Cardiac fibroblast (primary cell): ENCODE data around the gene HOMER3.

Source experiments
- DNase-seq, 2 donors: peaks; one replicate each; pipeline versions ENCODE4 v3.0.0 to v3.0.0-alpha.2; 2010; ENCODE audit warnings: low read depth in 2 of 2
- H3K4me3 ChIP-seq, 2 donors: replicated peaks in 1 of 2; 1 replicate in 1 of 2; 2 replicates in 1 of 2; pipeline ENCODE4 v1.5.1; 2011; ENCODE audit warnings: low read depth in 2 of 2, low read length in 2 of 2, mild to moderate bottlenecking in 2 of 2, moderate library complexity in 1 of 2
- TF ChIP-seq, protein P1 (sequence below): IDR thresholded peaks from one replicate; pipeline ENCODE4 v1.5.1; 2011; ENCODE audit warnings: low read depth, mild to moderate bottlenecking, low read length, inconsistent platforms

HOMER3 gene

DNA sequence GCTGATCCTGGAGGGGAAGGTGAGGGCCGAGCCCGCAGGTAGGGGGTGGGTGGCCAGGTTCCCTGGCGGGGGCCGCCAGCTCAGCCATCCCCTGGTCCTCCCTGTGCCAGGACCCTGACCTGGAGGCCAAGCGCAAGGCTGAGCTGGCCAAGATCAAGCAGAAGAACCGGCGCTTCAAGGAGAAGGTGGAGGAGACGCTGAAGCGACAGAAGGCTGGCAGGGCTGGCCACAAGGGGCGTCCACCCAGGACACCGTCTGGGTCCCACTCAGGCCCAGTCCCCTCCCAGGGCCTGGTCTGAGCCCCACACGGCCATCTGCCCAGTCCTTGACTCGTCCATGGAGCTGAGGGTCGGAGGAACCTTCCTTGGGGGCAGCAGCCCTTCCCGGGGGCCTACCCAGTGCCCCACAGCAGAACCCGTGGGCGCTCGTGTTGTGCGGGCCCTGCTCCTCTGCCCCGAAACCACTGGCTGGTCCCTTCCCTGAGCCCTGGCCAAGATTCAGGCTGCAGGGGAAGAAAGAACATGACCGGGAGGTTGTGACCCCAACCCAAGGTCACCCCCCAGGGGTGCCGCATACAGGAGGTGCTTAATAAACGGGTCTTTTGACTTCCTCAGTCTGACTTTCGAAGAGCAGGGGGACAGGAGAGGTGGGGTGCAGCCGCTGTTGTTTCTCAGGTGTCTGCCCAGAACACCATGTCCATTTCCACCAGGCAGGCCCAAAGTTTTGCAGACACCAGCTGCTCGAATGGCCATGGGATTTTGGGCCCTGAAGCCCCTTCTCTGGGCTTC is 12.8 kb downstream of the HOMER3 start:
- H3K4me3 ChIP-seq = no peak overlapping the region
- TF ChIP-seq, protein P1, sequence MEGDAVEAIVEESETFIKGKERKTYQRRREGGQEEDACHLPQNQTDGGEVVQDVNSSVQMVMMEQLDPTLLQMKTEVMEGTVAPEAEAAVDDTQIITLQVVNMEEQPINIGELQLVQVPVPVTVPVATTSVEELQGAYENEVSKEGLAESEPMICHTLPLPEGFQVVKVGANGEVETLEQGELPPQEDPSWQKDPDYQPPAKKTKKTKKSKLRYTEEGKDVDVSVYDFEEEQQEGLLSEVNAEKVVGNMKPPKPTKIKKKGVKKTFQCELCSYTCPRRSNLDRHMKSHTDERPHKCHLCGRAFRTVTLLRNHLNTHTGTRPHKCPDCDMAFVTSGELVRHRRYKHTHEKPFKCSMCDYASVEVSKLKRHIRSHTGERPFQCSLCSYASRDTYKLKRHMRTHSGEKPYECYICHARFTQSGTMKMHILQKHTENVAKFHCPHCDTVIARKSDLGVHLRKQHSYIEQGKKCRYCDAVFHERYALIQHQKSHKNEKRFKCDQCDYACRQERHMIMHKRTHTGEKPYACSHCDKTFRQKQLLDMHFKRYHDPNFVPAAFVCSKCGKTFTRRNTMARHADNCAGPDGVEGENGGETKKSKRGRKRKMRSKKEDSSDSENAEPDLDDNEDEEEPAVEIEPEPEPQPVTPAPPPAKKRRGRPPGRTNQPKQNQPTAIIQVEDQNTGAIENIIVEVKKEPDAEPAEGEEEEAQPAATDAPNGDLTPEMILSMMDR = no peak
- DNase-seq = no peak

DNA sequence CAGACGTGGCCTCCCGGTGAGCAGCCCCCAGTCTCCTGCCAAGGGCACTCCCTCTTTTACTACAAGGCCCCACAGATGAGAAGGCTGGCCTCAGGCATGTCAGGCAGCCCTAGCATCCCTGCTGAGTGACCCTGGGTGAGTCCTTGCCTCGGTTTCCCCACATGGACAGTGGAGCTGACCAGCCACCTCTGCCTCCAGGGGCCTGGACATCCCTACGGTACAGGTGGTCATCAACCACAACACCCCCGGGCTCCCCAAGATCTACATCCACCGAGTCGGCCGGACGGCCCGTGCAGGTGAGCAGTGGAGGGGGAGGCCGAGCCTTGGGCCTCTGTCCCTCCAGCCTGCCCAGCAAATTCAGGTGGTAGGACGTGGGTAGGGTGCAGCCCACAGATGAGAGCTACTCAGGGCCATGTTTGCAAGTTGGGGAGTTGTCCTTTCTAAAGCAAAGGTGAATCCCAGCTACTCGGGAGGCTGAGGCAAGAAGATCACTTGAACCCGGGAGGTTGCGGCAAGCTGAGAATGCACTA is 16.3 kb downstream of the HOMER3 start:
- TF ChIP-seq, protein P1 = no peak
- H3K4me3 ChIP-seq = no peak overlapping the region
- no peak for DNase-seq

DNA sequence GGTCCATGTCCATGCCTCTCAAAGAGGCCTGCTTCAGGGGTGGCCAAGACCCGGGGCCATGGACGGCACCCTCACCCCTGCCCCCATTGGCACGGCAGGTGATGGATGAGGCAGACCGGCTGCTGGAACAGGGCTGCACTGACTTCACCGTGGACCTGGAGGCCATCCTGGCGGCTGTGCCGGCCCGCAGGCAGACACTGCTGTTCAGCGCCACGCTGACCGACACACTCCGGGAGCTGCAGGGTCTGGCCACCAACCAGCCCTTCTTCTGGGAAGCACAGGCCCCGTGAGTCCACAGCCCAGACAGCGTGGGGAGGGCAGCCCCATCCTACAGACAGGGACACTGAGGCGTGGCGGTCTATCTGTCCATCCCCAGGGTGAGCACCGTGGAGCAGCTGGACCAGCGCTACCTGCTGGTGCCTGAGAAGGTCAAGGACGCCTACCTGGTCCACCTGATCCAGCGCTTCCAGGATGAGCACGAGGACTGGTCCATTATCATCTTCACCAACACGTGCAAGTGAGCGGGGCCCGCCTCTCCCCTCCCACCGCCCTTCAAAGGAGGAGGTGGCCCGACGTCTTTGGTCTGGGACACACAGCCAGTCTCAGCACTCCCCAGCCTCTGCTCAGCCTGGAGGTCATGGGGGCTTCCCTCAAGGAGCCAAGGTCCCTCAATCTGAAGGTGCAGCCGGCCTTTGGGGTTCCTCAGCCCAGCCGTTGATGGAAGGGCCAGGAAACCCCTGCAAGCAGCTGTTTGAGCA is 18.6 kb downstream of the HOMER3 start:
- DNase-seq = no peak
- no peak overlapping the region for H3K4me3 ChIP-seq
- TF ChIP-seq, protein P1 = no peak

DNA sequence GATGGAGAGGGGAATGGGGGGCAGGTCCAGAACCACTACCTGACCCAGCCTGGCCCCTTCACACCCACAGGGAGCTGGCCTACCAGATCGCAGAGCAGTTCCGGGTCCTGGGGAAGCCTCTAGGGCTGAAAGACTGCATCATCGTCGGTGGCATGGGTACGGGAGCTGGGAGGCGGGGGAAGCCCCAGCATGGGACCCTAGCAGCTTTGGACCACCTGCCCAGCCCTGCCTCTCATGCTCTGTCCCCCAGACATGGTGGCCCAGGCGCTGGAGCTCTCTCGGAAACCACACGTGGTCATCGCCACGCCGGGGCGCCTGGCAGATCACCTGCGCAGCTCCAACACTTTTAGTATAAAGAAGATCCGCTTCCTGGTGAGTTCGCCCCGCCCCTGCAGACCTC is 19.4 kb downstream of the HOMER3 start:
- TF ChIP-seq, protein P1 = no peak
- DNase-seq = no peak
- H3K4me3 ChIP-seq = no peak overlapping the region

DNA sequence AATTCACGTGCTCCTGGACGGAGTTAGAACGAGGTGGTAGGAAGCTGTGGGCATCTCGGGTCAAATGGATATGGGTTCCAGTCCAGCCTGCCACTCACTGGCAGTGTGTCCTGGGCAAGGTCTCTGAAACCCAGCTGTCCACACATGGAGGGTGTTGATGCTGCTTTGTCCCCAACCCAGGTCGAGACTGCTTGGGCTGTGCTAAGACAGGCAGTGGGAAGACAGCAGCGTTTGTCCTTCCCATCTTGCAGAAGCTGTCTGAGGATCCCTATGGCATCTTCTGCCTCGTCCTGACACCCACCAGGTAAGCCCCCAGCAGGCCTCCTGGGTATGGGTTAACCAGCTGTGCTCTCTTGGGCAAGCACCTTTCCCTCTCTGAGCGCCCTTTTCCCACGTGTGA is 20.6 kb downstream of the HOMER3 start:
- TF ChIP-seq, protein P1 = no peak
- H3K4me3 ChIP-seq = peak overlapping the region; percentile 70 to 99
- no peak for DNase-seq

DNA sequence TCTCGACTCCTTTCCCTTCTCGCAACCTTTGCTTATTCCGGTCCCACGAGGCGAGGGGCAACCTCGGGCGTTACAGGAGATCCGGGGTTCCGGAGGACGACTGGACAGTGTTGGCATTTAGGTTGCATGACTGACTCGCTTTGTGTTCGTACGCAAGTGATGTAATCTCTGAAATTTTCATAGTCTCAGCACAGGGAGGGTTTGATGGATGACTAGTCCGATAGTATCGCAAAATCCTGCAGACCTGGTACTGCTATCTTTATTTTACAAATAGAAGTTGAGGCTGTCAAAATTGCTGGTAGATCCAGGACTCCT is 21.2 kb downstream of the HOMER3 start:
- peak overlapping the region; percentile 70 to 99 for H3K4me3 ChIP-seq
- TF ChIP-seq, protein P1 = no peak
- no peak for DNase-seq
